Omental fat pad (tissue), 4 donors: Measurements from ENCODE around the gene CEACAM4. TPM values are rescaled to one million over a fixed set of nuclear protein-coding genes. Genes with fewer than 3 reads are reported as not detected.

Experiments used
- ATAC-seq: fragments of 150-250 bp; one replicate; pipeline ENCODE4 v1.9.1; 2016; ENCODE audit warnings: mild to moderate bottlenecking, moderate library complexity; ENCODE audit not compliant: low FRiP score
- DNase-seq: peaks from one replicate; pipeline ENCODE4 v3.0.0-alpha.2; 2019; ENCODE audit warnings: low spot score
- total RNA-seq, 4 donors: library from RNA; depleted of rRNA; stranded (reverse); fragments of >200 nt; gene quantifications; one replicate each; pipeline ENCODE4 v1.1.0, GENCODE V29; 2016
- TF ChIP-seq, protein P1 (sequence below), 3 donors: fragments of 450-650 bp; IDR thresholded peaks; one replicate each; pipeline ENCODE4 v1.5.1; 2016 to 2017; ENCODE audit warnings: antibody characterized with exemption in 3 of 3, mild to moderate bottlenecking in 3 of 3, moderate library complexity in 2 of 3

Gene CEACAM4
- total RNA-seq, 4 donors from 2014 or later: 1.7 to 9.0 (median 2.6) TPM; not detected in 1

- TF ChIP-seq, protein P1, sequence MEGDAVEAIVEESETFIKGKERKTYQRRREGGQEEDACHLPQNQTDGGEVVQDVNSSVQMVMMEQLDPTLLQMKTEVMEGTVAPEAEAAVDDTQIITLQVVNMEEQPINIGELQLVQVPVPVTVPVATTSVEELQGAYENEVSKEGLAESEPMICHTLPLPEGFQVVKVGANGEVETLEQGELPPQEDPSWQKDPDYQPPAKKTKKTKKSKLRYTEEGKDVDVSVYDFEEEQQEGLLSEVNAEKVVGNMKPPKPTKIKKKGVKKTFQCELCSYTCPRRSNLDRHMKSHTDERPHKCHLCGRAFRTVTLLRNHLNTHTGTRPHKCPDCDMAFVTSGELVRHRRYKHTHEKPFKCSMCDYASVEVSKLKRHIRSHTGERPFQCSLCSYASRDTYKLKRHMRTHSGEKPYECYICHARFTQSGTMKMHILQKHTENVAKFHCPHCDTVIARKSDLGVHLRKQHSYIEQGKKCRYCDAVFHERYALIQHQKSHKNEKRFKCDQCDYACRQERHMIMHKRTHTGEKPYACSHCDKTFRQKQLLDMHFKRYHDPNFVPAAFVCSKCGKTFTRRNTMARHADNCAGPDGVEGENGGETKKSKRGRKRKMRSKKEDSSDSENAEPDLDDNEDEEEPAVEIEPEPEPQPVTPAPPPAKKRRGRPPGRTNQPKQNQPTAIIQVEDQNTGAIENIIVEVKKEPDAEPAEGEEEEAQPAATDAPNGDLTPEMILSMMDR (IDR thresholded peaks at IDR 0.05): no peak
- ATAC-seq (peak; percentile 57), DNase-seq (no peak)
Observed at GRCh38 chr19:41595258-41595889, 31.5 kb downstream of the CEACAM4 start.

DNA sequence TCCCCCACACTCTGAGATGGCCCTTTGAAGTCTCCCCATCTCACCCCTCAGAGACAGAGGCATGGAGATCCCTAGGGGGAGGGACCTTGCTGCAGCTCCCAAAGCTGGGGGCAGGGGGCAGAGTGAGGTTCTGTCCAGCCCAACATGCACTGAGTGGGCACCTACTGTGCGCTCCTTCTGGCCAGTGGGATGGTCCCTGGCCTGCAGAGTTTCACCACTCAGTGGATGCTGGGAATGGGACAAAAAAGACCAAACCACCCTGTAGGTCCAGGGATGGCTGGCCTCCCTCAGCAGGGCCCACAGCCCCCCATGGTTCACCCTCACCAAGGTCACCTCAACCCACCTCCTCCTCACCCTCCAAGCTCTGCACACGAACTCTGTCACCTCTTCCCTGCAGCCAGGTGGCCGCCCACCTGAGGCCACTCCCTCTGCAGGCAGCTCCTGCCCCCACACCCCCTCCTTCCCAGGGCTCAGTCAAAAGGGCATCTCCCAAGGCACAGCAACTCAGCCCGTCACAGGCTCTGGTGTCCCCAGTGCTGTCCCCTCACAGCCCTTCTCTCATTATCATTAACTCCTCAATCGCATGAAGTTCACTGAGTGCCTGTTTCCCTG lies 34.8 kb downstream of the CEACAM4 start:
- TF ChIP-seq, protein P1 (IDR thresholded peaks at IDR 0.05): no peak
- no peak for ATAC-seq

GRCh38 chr19:41590936-41591335 lies 35.9 kb downstream of the CEACAM4 start:
- TF ChIP-seq, protein P1 (IDR thresholded peaks at IDR 0.05): no peak
- DNase-seq (no peak), ATAC-seq (no peak)

More for the DNA sequence above, 34.8 kb downstream of the CEACAM4 start:
- no peak for DNase-seq

- TF ChIP-seq, protein P1 (IDR thresholded peaks at IDR 0.05): no peak
- ATAC-seq: no peak
- DNase-seq: no peak
Observed at GRCh38 chr19:41589371-41589770, 37.5 kb downstream of the CEACAM4 start.

DNA sequence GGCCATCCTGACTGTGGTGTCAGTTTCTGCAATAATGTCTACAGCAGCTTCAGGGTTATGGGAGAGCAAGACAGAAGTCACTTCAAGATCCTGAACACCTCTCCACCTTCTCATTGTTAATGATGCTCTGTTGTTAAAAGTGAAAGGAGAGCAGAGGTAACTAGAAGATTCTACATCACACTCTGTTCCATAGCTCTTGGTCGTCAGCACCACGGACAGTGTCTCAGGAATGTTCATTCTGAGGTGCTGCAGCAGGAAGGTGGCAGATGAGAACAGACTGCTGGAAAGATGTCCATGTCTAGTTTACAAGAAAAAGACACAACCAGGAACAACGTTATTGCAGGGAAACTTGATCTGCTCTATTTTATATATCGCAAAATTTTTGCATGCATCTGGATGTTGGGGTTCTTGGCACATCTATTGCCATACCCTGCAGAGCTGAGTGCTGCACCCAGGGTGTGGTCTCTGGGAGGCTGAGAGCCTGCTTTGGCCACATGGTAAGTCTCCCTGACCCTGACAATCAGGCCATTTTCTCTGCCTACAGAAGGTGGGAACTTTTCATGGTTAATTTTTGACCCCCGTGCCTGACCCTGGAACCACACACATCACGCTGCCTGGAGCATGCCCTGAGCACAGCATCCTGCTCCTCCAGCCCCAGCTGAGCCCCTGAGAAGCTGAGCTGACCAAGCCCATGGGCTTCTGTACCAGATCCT lies 38.2 kb downstream of the CEACAM4 start:
- ATAC-seq (no peak), DNase-seq (no peak)
- TF ChIP-seq, protein P1 (IDR thresholded peaks at IDR 0.05): no peak

- DNase-seq (no peak), ATAC-seq (no peak)
- TF ChIP-seq, protein P1 (IDR thresholded peaks at IDR 0.05): no peak
Observed at GRCh38 chr19:41587838-41588210, 39.0 kb downstream of the CEACAM4 start.
